HepG2 (cell line): Measurements from ENCODE around the gene ZFAND2A. TPM values are rescaled to one million over a fixed set of nuclear protein-coding genes. Genes with fewer than 3 reads are reported as not detected.

Source experiments
- CBX1 ChIP-seq: IDR thresholded peaks from one replicate; pipeline ENCODE4 v1.6.1; 2016; ENCODE audit warnings: antibody characterized with exemption, low read depth
- EEA1 ChIP-seq: sonication (generic); formaldehyde crosslinking; IDR thresholded peaks from 2 replicates; pipeline ENCODE4 v1.5.1; 2020; ENCODE audit warnings: mild to moderate bottlenecking, missing genetic modification reagents, borderline replicate concordance
- HNF4A ChIP-seq: sonication (generic); formaldehyde crosslinking; IDR thresholded peaks from 2 replicates; pipeline ENCODE4 v1.4.0; 2020; ENCODE audit warnings: missing genetic modification reagents
- KAT2B ChIP-seq: fragments of 150-350 bp; IDR thresholded peaks from 2 replicates; pipeline ENCODE4 v1.6.1; 2014; ENCODE audit warnings: low read depth, low read length, borderline replicate concordance
- KDM4B ChIP-seq: sonication (generic); formaldehyde crosslinking; IDR thresholded peaks from 2 replicates; pipeline ENCODE4 v1.4.0; 2020; ENCODE audit warnings: missing genetic modification reagents
- NFYB ChIP-seq: sonication (generic); formaldehyde crosslinking; IDR thresholded peaks from 2 replicates; pipeline ENCODE4 v1.4.0; 2020; ENCODE audit warnings: missing genetic modification reagents
- REL ChIP-seq: sonication (generic); formaldehyde crosslinking; conservative IDR thresholded peaks from 2 replicates; pipeline ENCODE4 v1.8.0; 2022; ENCODE audit warnings: mild to moderate bottlenecking, missing genetic modification reagents, moderate library complexity
- SKI ChIP-seq: fragments of 450-650 bp; IDR thresholded peaks from one replicate; pipeline ENCODE4 v1.6.1; 2018; ENCODE audit warnings: mild to moderate bottlenecking; ENCODE audit not compliant: partially characterized antibody
- SNAPC5 ChIP-seq: sonication (generic); formaldehyde crosslinking; IDR thresholded peaks from 2 replicates; pipeline ENCODE4 v1.8.1; 2023; ENCODE audit warnings: mild to moderate bottlenecking, missing genetic modification reagents, borderline replicate concordance
- ZBTB4 ChIP-seq: sonication (generic); formaldehyde crosslinking; IDR thresholded peaks from 2 replicates; pipeline ENCODE4 v1.4.0; 2020; ENCODE audit warnings: missing genetic modification reagents, mild to moderate bottlenecking, borderline replicate concordance
- ZC3H4 ChIP-seq: sonication (generic); formaldehyde crosslinking; IDR thresholded peaks from 2 replicates; pipeline ENCODE4 v1.4.0; 2020; ENCODE audit warnings: missing genetic modification reagents, borderline replicate concordance
- ZEB1 ChIP-seq: IDR thresholded peaks from 2 replicates; pipeline ENCODE4 v1.6.1; 2012; ENCODE audit warnings: mild to moderate bottlenecking, low read depth, inconsistent platforms; ENCODE audit not compliant: insufficient replicate concordance
- ZNF12 ChIP-seq: sonication (generic); formaldehyde crosslinking; IDR thresholded peaks from 2 replicates; pipeline ENCODE4 v1.5.0; 2020; ENCODE audit warnings: missing genetic modification reagents
- ZNF142 ChIP-seq: sonication (generic); formaldehyde crosslinking; IDR thresholded peaks from 2 replicates; pipeline ENCODE4 v1.4.0; 2020; ENCODE audit warnings: missing genetic modification reagents
- ZNF207 ChIP-seq: fragments of 450-650 bp; IDR thresholded peaks from 2 replicates; pipeline ENCODE4 v1.6.1; 2016; ENCODE audit warnings: antibody characterized with exemption, borderline replicate concordance
- ZNF292 ChIP-seq: sonication (generic); formaldehyde crosslinking; IDR thresholded peaks from 2 replicates; pipeline ENCODE4 v1.8.1; 2022; ENCODE audit warnings: mild to moderate bottlenecking, low read depth, missing genetic modification reagents, borderline replicate concordance
- ZNF816 ChIP-seq: sonication (generic); formaldehyde crosslinking; IDR thresholded peaks from 2 replicates; pipeline ENCODE4 v1.8.0; 2022; ENCODE audit warnings: missing genetic modification reagents, mild to moderate bottlenecking, borderline replicate concordance
- polyA plus RNA-seq, 8 experiments: library from polyadenylated mRNA; depleted of rRNA in 3 of 8; stranded (reverse) in 7 of 8; unstranded in 1 of 8; fragments of >200 nt; fragmentation: Illumina TruSeq in 4 of 8; extraction: Trizol in 4 of 8; gene quantifications; 2 replicates each; pipeline versions ENCODE4 v1.2.1 to v1.2.3, GENCODE V29; 2011 to 2016; ENCODE audit warnings: low read depth in 4 of 8, missing spikeins in 1 of 8, mixed read lengths in 1 of 8; ENCODE audit not compliant: insufficient read depth in 1 of 8
- total RNA-seq, 5 experiments: library from RNA; depleted of rRNA; stranded (reverse); fragments of >200 nt; fragmentation: Illumina TruSeq; extraction: Trizol; gene quantifications; 2 replicates each; pipeline ENCODE4 v1.2.3, GENCODE V29; 2016; ENCODE audit warnings: low read depth in 1 of 5
- TF ChIP-seq, protein P1 (sequence below): sonication (generic); formaldehyde crosslinking; conservative IDR thresholded peaks from 2 replicates; pipeline ENCODE4 v1.8.0; 2022; ENCODE audit warnings: missing genetic modification reagents

The ZFAND2A gene
- total and polyA plus RNA-seq, 2 of the 13 experiments (the other 11 are each of a cell fraction or from before 2014, with no cell fraction given), result 140 to 153 TPM

DNA sequence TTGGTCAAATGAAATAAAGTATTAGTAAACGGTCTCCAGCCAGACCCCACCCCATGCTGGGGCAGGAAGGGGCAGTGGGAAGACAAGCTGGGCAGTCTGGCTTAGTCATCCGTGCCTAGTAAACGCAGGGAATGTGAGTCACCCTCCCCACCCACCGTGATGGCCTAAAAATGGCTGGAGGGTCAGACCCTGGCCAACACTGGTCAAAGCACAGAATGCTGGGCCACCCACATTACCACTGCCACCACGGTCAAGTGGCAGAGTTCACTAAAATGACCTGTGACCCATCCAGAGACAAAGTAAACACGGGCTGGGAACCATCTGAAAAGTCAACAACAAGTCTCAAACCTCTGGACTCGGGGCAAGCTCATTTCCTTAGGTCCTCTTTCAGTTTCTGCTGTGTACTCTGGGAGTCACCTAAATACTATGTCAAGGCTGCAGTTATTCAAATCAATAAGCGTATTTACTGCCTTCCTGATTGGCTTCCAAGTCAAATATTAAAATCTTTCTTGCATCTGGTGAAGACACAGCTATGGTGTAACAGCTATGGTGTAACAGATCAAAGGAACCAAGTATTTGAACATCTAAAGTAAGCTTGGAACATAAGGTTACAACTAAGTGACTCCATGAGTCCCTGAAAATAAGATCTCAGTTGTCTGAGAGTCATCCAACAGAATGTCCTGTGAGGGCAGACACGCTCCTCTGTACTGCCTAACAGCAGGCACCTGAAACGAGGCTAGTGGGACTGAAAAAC lies 3.0 kb downstream of the ZFAND2A start (continued):
- peak; percentile 24 for TF ChIP-seq CBX1
- TF ChIP-seq ZNF142 (CRISPR knock-in tag), result peak; percentile 65
- peak; percentile 62 for TF ChIP-seq NFYB (CRISPR knock-in tag)
- peak; percentile 65; the same call in 1 of the 2 replicates for TF ChIP-seq SNAPC5
- TF ChIP-seq ZBTB4, result peak; percentile 93
- peak; percentile 99 for TF ChIP-seq SKI
- peak; percentile 93; the same call in 1 of the 2 replicates for TF ChIP-seq ZNF816
- TF ChIP-seq ZNF12 (CRISPR knock-in tag), result 0 out of 2 replicates have a peak, but pooled peaks have one; percentile 32
- TF ChIP-seq, protein P1, sequence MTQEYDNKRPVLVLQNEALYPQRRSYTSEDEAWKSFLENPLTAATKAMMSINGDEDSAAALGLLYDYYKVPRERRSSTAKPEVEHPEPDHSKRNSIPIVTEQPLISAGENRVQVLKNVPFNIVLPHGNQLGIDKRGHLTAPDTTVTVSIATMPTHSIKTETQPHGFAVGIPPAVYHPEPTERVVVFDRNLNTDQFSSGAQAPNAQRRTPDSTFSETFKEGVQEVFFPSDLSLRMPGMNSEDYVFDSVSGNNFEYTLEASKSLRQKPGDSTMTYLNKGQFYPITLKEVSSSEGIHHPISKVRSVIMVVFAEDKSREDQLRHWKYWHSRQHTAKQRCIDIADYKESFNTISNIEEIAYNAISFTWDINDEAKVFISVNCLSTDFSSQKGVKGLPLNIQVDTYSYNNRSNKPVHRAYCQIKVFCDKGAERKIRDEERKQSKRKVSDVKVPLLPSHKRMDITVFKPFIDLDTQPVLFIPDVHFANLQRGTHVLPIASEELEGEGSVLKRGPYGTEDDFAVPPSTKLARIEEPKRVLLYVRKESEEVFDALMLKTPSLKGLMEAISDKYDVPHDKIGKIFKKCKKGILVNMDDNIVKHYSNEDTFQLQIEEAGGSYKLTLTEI, result no peak
- no peak for TF ChIP-seq ZNF207
- TF ChIP-seq KAT2B, result 0 out of 2 replicates have a peak, but pooled peaks have one; percentile 4
- TF ChIP-seq EEA1, result no peak
- peak; percentile 98 for TF ChIP-seq HNF4A
- no peak for TF ChIP-seq ZNF292
- no peak for TF ChIP-seq ZEB1
- TF ChIP-seq KDM4B (CRISPR knock-in tag), result no peak; the same call in 1 of the 2 replicates
- no peak for TF ChIP-seq REL
- TF ChIP-seq ZC3H4 (CRISPR knock-in tag), result no peak
